H1 (cell line): ENCODE data around the gene MAP2K2. TPM values are rescaled to one million over a fixed set of nuclear protein-coding genes. Genes with fewer than 3 reads are reported as not detected.
A peak's percentile ranks its signal among the peaks of the same experiment; 100 is the strongest.

Source experiments
- CTCF ChIA-PET: fragments of 300-600 bp; sonication (Branson Sonifier 250); formaldehyde crosslinking; loops from one replicate; lab custom pipeline; 2021; ENCODE audit not compliant: partially characterized antibody; lab: Charles Lee
- POLR2A ChIA-PET: fragments of 300-600 bp; sonication (Branson Sonifier 250); formaldehyde crosslinking; loops from one replicate; lab custom pipeline; 2021; ENCODE audit warnings: inconsistent platforms; ENCODE audit not compliant: partially characterized antibody; lab: Charles Lee
- DNase-seq, 2 experiments: peaks; one replicate each; pipeline versions ENCODE4 v3.0.0 to v3.0.0-alpha.2; 2010 to 2022; ENCODE audit warnings: low spot score in 2 of 2, low read depth in 1 of 2, mixed read lengths in 1 of 2
- FAIRE-seq: peaks from 2 replicates; lab custom pipeline; 2011; peaks lifted over from hg19 to GRCh38; lab: Jason Lieb, UNC
- H2AFZ ChIP-seq: 2 replicates; pipeline ENCODE4 v1.8.1; 2012; ENCODE audit warnings: low read length, inconsistent platforms
- H2AK5ac ChIP-seq: 2 replicates; pipeline ENCODE4 v1.6.1; 2013; ENCODE audit warnings: low read depth, low read length
- H2BK120ac ChIP-seq: replicated peaks from 2 replicates; pipeline ENCODE3; 2013; ENCODE audit warnings: low read depth, low read length, inconsistent platforms
- H2BK12ac ChIP-seq: 2 replicates; pipeline ENCODE4 v1.6.1; 2013; ENCODE audit warnings: low read depth, low read length
- H2BK15ac ChIP-seq: 2 replicates; pipeline ENCODE4 v1.6.1; 2013; ENCODE audit warnings: low read length
- H2BK20ac ChIP-seq: 2 replicates; pipeline ENCODE4 v1.6.1; 2013; ENCODE audit warnings: low read length
- H2BK5ac ChIP-seq: 2 replicates; pipeline ENCODE4 v1.6.1; 2013; ENCODE audit warnings: low read depth, low read length
- H3K14ac ChIP-seq: 2 replicates; pipeline ENCODE4 v1.6.1; 2013; ENCODE audit warnings: inconsistent platforms; ENCODE audit not compliant: insufficient read length
- H3K18ac ChIP-seq: 2 replicates; pipeline ENCODE4 v1.6.1; 2013; ENCODE audit warnings: low read length; ENCODE audit errors: extremely low read depth
- H3K23ac ChIP-seq: 2 replicates; pipeline ENCODE4 v1.6.1; 2013; ENCODE audit warnings: inconsistent platforms; ENCODE audit not compliant: insufficient read length
- H3K23me2 ChIP-seq: 2 replicates; pipeline ENCODE4 v1.6.1; 2013; ENCODE audit warnings: low read depth, low read length
- H3K27ac ChIP-seq: 2 replicates; pipeline ENCODE4 v1.6.1; 2011; ENCODE audit warnings: low read depth, low read length, inconsistent platforms
- H3K27me3 ChIP-seq, 4 experiments: replicated peaks in 1 of 4; 1 replicate in 1 of 4; 2 replicates in 3 of 4; pipeline versions ENCODE4 v1.6.1 to v1.8.1; 2011 to 2013; ENCODE audit warnings: low read length in 3 of 4, mild to moderate bottlenecking in 3 of 4, inconsistent platforms in 2 of 4, mixed read lengths in 2 of 4, moderate library complexity in 1 of 4; ENCODE audit not compliant: control insufficient read depth in 3 of 4, insufficient read depth in 3 of 4; ENCODE audit errors: extremely low read depth in 1 of 4
- H3K36me3 ChIP-seq, 4 experiments: 2 replicates each; pipeline versions ENCODE4 v1.6.1 to v1.8.1; 2011 to 2013; ENCODE audit warnings: mild to moderate bottlenecking in 4 of 4, low read length in 3 of 4, moderate library complexity in 2 of 4, control low read depth in 1 of 4, inconsistent platforms in 1 of 4; ENCODE audit not compliant: insufficient read depth in 4 of 4, control insufficient read depth in 2 of 4
- H3K4ac ChIP-seq: replicated peaks from 2 replicates; pipeline ENCODE3; 2013; ENCODE audit warnings: low read length, low read depth, mixed read lengths, inconsistent platforms; ENCODE audit not compliant: insufficient read length
- H3K4me1 ChIP-seq, 4 experiments: replicated peaks in 1 of 4; 1 replicate in 1 of 4; 2 replicates in 3 of 4; pipeline versions ENCODE4 v1.6.1 to v1.8.1; 2011 to 2013; ENCODE audit warnings: low read length in 3 of 4, inconsistent platforms in 2 of 4, mixed read lengths in 1 of 4; ENCODE audit not compliant: insufficient read depth in 4 of 4, control insufficient read depth in 3 of 4
- H3K4me2 ChIP-seq, 2 experiments: 2 replicates each; pipeline versions ENCODE4 v1.6.1 to v1.8.1; 2011 to 2013; ENCODE audit warnings: low read depth in 2 of 2, low read length in 2 of 2, control low read depth in 1 of 2, inconsistent platforms in 1 of 2, mild to moderate bottlenecking in 1 of 2; ENCODE audit not compliant: insufficient read depth in 1 of 2
- H3K4me3 ChIP-seq, 4 experiments: fragments of 200-600, 300-600 bp in 1 of 4; sonication (generic), shearing (Covaris generic), sonication (Bioruptor Twin) in 1 of 4; 2 replicates each; pipeline versions ENCODE4 v1.5.1 to v1.8.1; 2011 to 2016; ENCODE audit warnings: low read length in 4 of 4, low read depth in 3 of 4, control low read depth in 2 of 4, inconsistent platforms in 2 of 4, mild to moderate bottlenecking in 2 of 4, mixed read lengths in 1 of 4, moderate library complexity in 1 of 4; ENCODE audit not compliant: insufficient read depth in 2 of 4; ENCODE audit errors: extremely low read depth in 1 of 4
- H3K56ac ChIP-seq: replicated peaks from 2 replicates; pipeline ENCODE3; 2013; ENCODE audit warnings: low read depth, mild to moderate bottlenecking, mixed read lengths, low read length, inconsistent platforms; ENCODE audit not compliant: insufficient read length
- H3K79me1 ChIP-seq: 2 replicates; pipeline ENCODE4 v1.6.1; 2013; ENCODE audit warnings: low read depth, low read length, control low read depth
- H3K79me2 ChIP-seq, 2 experiments: 2 replicates each; pipeline versions ENCODE4 v1.6.1 to v1.8.1; 2012 to 2013; ENCODE audit warnings: low read length in 2 of 2, mild to moderate bottlenecking in 2 of 2, inconsistent platforms in 1 of 2; ENCODE audit not compliant: insufficient read depth in 2 of 2, control insufficient read depth in 1 of 2
- H3K9ac ChIP-seq, 4 experiments: replicated peaks in 1 of 4; 1 replicate in 1 of 4; 2 replicates in 3 of 4; pipeline versions ENCODE4 v1.6.1 to v1.8.1; 2011 to 2013; ENCODE audit warnings: low read depth in 3 of 4, low read length in 3 of 4, control low read depth in 2 of 4, mild to moderate bottlenecking in 2 of 4, moderate library complexity in 2 of 4, inconsistent platforms in 1 of 4; ENCODE audit errors: extremely low read depth in 1 of 4
- H3K9me3 ChIP-seq, 2 experiments: 2 replicates each; pipeline versions ENCODE4 v1.6.1 to v1.8.1; 2012 to 2013; ENCODE audit warnings: mild to moderate bottlenecking in 2 of 2, moderate library complexity in 2 of 2, control low read depth in 1 of 2, inconsistent platforms in 1 of 2, low read depth in 1 of 2, low read length in 1 of 2, mixed read lengths in 1 of 2; ENCODE audit not compliant: insufficient read depth in 2 of 2
- H4K20me1 ChIP-seq, 2 experiments: replicated peaks in 1 of 2; 2 replicates each; pipeline versions ENCODE3 to v1.8.1; 2011 to 2013; ENCODE audit warnings: inconsistent platforms in 2 of 2, low read length in 2 of 2, mild to moderate bottlenecking in 1 of 2; ENCODE audit not compliant: insufficient read depth in 2 of 2, control insufficient read depth in 1 of 2
- H4K5ac ChIP-seq: 2 replicates; pipeline ENCODE4 v1.6.1; 2013; ENCODE audit warnings: low read length, low read depth, mixed read lengths, inconsistent platforms; ENCODE audit not compliant: insufficient read length
- H4K8ac ChIP-seq: 2 replicates; pipeline ENCODE4 v1.8.0; 2013; ENCODE audit warnings: mild to moderate bottlenecking, moderate library complexity, low read length, inconsistent platforms; ENCODE audit not compliant: insufficient read depth; ENCODE audit errors: extremely low read depth
- H4K91ac ChIP-seq: replicated peaks from 2 replicates; pipeline ENCODE3; 2013; ENCODE audit warnings: low read length, mixed read lengths, inconsistent platforms; ENCODE audit not compliant: insufficient read length
- CHD1 ChIP-seq: IDR thresholded peaks from 2 replicates; pipeline ENCODE4 v1.6.1; 2012; ENCODE audit warnings: low read depth, low read length, improper control_type of control experiment
- JUND ChIP-seq: IDR thresholded peaks from 2 replicates; pipeline ENCODE4 v1.6.1; 2011; ENCODE audit warnings: mild to moderate bottlenecking, improper control_type of control experiment, low read length
- SIRT6 ChIP-seq: IDR thresholded peaks from one replicate; pipeline ENCODE4 v1.7.1; 2012; ENCODE audit warnings: low read length, inconsistent platforms
- SP4 ChIP-seq: IDR thresholded peaks from 2 replicates; pipeline ENCODE4 v1.6.1; 2012; ENCODE audit warnings: low read length, inconsistent platforms
- YY1 ChIP-seq: IDR thresholded peaks from 2 replicates; pipeline ENCODE4 v1.6.1; 2011; ENCODE audit warnings: low read depth, mild to moderate bottlenecking, low read length
- WGBS, 2 experiments: shearing (Covaris generic) in 1 of 2; methylation state at CpG; one replicate each; pipeline versions ENCODE4 v1.1.6 to v1.1.7; 2013 to 2015; ENCODE audit warnings: low lambda C conversion rate in 2 of 2, mixed read lengths in 2 of 2, inconsistent platforms in 1 of 2, low coverage in 1 of 2, missing lambda C conversion rate in 1 of 2; ENCODE audit not compliant: insufficient replicate concordance in 2 of 2, insufficient coverage in 1 of 2, insufficient read length in 1 of 2; ENCODE audit errors: extremely low coverage in 1 of 2, missing lambda C conversion rate in 1 of 2; 5-methylcytosine and 5-hydroxymethylcytosine counted together
- polyA plus RNA-seq, 7 experiments: library from polyadenylated mRNA; depleted of rRNA in 3 of 7; stranded (reverse) in 5 of 7; unstranded in 2 of 7; fragments of >200 nt in 5 of 7; fragments of 200-250 nt in 2 of 7; gene quantifications; 1 replicate in 5 of 7; 2 replicates in 1 of 7; 4 replicates in 1 of 7; pipeline versions ENCODE4 v1.2.1 to v1.2.3, GENCODE V29; 2011 to 2013; ENCODE audit warnings: missing spikeins in 2 of 7, mixed read lengths in 2 of 7
- total RNA-seq: library from RNA; stranded (reverse); fragmentation: NEBNext Ultra II Directional; extraction: Animal tissue kit (Norgen Biotek cat#: 25700); gene quantifications from 2 replicates; pipeline ENCODE4 v1.2.1, GENCODE V29; 2021
- TF ChIP-seq, protein P1 (sequence below): IDR thresholded peaks from 2 replicates; pipeline ENCODE4 v1.6.1; 2012; ENCODE audit warnings: low read length, inconsistent platforms
- TF ChIP-seq, protein P2 (sequence below): IDR thresholded peaks from 2 replicates; pipeline ENCODE4 v1.6.1; 2012; ENCODE audit warnings: inconsistent platforms
- TF ChIP-seq, protein P3 (sequence below): IDR thresholded peaks from 2 replicates; pipeline ENCODE4 v1.6.1; 2011; ENCODE audit warnings: low read depth, mild to moderate bottlenecking, low read length; ENCODE audit not compliant: insufficient read depth

The MAP2K2 gene
- total and polyA plus RNA-seq, 2 of the 8 experiments (the other 6 are each of a cell fraction or from before 2014, with no cell fraction given), result 111 to 162 TPM

DNA sequence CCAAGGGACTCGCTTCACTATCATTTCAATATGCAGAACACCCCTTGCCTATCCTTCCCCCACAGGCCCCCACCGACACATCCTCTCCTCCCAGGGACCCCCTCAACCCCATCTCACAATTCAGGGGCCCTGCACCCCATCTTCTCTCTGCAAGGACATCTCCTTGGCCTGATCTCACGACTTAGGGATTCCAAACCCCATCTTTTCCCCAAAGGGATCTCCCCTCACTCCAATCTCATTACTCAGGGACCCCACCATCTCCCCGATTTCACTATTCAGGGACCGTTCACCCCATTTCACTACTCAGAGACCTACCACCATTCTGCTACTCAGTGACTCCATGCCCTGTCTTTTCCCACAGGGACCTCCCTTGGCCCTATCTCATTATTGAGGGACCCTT lies 1.4 kb downstream of the MAP2K2 start:
- no peak overlapping the region for H3K18ac ChIP-seq
- FAIRE-seq, result no peak
- H2AK5ac ChIP-seq, result no peak overlapping the region
- peak overlapping the region; percentile 68 to 90 (median 78); a peak in 7 of 8 replicates for H3K4me3 ChIP-seq
- H4K8ac ChIP-seq, result no peak overlapping the region
- H3K23me2 ChIP-seq, result peaks cover 17% of the 10 kb centered on the region; the same call in 1 of the 2 replicates
- H3K9ac ChIP-seq, result peak overlapping the region; percentile 34 to 91 (median 66); a peak in 5 of 7 replicates
- no peak overlapping the region for H2AFZ ChIP-seq
- H3K4me2 ChIP-seq, result peak overlapping the region; percentile 96 to 98
- no peak overlapping the region for H2BK12ac ChIP-seq
- H3K9me3 ChIP-seq, result no peaks in the 10 kb centered on the region
- no peak overlapping the region for H3K23ac ChIP-seq
- CTCF ChIA-PET, result interaction anchor here (0.6 kb wide), 1 partner anchor 165 kb away, joined by 3 read pairs; no protein-coding TSS in a partner anchor
- peaks cover 0 to 9% (median 3%) of the 10 kb centered on the region in 4 experiments; a peak in 3 of 7 replicates for H3K4me1 ChIP-seq
- no peak overlapping the region for H2BK20ac ChIP-seq
- H3K4ac ChIP-seq, result no peak overlapping the region
- H3K27ac ChIP-seq, result no peak overlapping the region
- no peak overlapping the region for H2BK15ac ChIP-seq
- H4K20me1 ChIP-seq, result peaks cover 6 to 14% of the 10 kb centered on the region in 2 experiments
- no peak overlapping the region for H2BK120ac ChIP-seq
- peaks cover 0 to 9% (median 1%) of the 10 kb centered on the region in 4 experiments; a peak in 4 of 8 replicates for H3K36me3 ChIP-seq
- H4K5ac ChIP-seq, result no peak overlapping the region
- no peak overlapping the region for H3K14ac ChIP-seq
- no peak overlapping the region for H3K56ac ChIP-seq
- POLR2A ChIA-PET, result interaction anchor here (0.6 to 0.7 kb wide), 2 partner anchors 115 to 932 kb away, joined by 3 read pairs; partner anchors contain the start of gene PIAS4
- peaks cover 5% of the 10 kb centered on the region; the same call in 1 of the 2 replicates for H3K79me1 ChIP-seq
- peaks cover 7 to 33% of the 10 kb centered on the region in 2 experiments for H3K79me2 ChIP-seq
- 83% methylated on average over 4 of the region's 5 CpGs; no CpG with 5 or more reads in 1 of the 2 experiments for WGBS, 2 experiments
- no peaks in the 10 kb centered on the region for H3K27me3 ChIP-seq
- no peak for TF ChIP-seq SP4
- TF ChIP-seq CHD1, result no peak
- TF ChIP-seq, protein P1, sequence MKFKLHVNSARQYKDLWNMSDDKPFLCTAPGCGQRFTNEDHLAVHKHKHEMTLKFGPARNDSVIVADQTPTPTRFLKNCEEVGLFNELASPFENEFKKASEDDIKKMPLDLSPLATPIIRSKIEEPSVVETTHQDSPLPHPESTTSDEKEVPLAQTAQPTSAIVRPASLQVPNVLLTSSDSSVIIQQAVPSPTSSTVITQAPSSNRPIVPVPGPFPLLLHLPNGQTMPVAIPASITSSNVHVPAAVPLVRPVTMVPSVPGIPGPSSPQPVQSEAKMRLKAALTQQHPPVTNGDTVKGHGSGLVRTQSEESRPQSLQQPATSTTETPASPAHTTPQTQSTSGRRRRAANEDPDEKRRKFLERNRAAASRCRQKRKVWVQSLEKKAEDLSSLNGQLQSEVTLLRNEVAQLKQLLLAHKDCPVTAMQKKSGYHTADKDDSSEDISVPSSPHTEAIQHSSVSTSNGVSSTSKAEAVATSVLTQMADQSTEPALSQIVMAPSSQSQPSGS, result no peak
- TF ChIP-seq, protein P2, sequence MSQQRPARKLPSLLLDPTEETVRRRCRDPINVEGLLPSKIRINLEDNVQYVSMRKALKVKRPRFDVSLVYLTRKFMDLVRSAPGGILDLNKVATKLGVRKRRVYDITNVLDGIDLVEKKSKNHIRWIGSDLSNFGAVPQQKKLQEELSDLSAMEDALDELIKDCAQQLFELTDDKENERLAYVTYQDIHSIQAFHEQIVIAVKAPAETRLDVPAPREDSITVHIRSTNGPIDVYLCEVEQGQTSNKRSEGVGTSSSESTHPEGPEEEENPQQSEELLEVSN, result no peak
- TF ChIP-seq, protein P3, sequence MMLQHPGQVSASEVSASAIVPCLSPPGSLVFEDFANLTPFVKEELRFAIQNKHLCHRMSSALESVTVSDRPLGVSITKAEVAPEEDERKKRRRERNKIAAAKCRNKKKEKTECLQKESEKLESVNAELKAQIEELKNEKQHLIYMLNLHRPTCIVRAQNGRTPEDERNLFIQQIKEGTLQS, result no peak
- no peak for TF ChIP-seq SIRT6
- no peak for TF ChIP-seq JUND
- TF ChIP-seq YY1, result no peak
- TF ChIP-seq, all 59 proteins: peak for 0
- DNase-seq, result no peak
- H2BK5ac ChIP-seq, result no peak overlapping the region
- H4K91ac ChIP-seq, result no peak overlapping the region
